Activated CD8-positive, alpha-beta memory T cell treated with anti-CD3 and anti-CD28 coated beads for 48 hours (primary cell): ENCODE results near the gene KCNJ11.

ENCODE experiments used
- DNase-seq, 3 experiments: peaks; one replicate each; pipeline ENCODE4 v3.0.0-alpha.2; 2020; ENCODE audit warnings: low read depth in 2 of 3, low spot score in 2 of 3

The KCNJ11 gene

DNA sequence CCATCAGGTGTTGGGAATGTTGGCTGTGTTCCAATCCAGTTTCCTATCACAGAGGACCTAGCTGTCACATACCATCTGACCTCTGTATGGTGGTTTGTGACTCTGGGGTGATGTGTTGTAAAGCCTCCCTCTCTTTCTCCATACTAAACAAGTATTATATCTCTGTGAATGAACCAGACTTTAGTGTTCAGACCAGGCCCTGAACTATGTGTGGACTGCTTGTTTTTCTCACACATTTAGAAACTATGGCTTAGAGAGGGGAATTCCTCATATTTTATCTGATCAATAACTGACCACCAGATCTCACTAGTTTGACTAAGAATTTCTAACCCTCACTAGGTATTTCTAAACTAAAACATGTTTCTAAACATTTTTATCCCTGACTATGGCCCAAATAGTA is 19.4 kb downstream of the KCNJ11 start:
- DNase-seq, result no peak

DNA sequence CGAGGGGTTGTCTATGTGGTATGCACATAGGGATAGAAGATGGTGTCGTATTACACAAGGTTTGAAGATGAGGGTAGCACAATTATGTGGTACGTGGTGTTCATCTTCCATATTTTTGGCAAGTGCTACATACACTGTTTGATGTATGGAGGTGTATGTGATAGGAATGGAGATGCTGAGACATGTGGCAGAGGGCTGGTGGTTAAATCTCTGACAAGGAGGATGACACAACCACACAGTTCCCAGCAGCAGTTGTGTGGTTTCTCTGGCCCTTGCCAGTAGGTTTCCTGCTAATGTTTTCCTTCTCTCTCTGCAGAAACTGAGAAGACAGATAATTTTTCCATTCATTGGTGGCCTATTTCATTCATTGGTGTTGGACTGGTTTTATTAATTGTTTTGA is 19.9 kb downstream of the KCNJ11 start:
- no peak for DNase-seq

DNA sequence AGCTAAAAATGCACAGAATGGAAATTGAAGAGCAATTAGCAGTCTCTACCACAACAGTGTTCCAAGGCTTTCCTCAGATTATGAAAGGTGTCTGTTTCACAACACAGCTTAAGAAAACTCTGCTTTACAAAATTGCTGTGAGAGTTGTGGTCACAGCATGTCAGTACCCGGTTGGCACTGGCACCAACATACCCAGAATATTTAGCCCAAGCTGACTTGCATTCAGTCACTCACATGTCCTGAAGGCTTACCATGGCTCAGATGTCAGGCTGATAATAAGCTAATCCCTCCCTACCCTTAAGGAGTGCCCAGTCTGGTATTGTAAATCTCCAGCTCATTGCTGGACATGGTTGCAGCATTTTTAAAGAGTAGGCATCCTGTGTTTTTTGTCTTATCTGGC is 22.0 kb downstream of the KCNJ11 start:
- no peak for DNase-seq

DNA sequence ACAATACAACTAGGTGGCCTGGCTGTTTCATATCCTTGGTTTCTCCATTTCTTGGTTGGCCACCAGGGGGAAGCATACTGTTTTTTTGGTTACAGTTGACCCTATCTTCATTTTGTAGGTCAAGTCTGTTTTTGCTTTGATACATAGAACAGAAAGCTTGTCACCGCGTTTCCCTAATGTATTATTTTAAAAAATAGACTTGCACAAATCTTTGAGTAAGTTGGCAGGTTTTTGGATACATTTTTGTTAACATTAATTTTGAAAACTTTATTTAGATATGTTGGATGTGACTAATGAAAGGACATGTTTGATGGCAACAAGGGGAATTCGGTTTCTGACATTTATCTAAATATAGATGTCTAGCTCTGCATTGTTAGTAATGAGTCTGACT is 33.9 kb downstream of the KCNJ11 start:
- peak in 2 of 3 experiments; percentile 16 to 46 for DNase-seq

DNA sequence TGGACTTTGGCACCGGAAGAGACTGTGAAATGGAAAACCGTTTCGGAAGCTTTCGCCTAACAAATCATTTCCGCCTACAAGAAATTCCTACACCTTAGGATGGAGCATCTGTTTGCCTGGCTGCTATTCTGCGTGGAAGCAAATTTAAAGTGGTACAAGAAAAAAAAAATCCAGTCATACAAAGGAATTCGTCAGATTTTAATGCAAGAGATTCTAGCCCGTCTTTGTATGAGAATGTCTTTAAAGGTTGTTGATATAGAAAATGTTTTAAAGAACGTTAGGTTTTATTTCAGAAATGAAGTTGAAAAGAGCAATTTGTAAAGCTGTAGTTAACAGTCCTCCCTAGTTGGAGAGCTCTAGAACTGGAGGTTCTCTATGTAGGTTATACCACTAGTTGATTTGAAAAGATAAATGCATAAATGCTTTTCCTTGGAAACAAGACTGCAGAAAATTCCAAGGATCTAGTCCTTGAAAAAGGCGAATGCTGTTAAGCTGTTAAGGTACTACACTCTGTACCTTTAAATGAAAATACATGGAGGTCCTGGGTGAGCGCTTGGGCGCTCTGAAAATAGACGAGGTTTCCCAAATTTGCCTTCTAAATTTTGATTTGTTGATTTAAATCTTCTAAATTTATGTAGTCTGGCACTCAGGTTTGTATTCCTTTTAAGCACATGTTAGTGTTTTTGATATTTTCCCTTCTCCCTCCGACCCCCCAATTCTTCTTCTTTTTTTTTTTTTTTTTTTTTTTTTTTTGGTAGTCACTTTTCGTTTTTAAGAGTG is 34.4 kb downstream of the KCNJ11 start:
- no peak for DNase-seq

DNA sequence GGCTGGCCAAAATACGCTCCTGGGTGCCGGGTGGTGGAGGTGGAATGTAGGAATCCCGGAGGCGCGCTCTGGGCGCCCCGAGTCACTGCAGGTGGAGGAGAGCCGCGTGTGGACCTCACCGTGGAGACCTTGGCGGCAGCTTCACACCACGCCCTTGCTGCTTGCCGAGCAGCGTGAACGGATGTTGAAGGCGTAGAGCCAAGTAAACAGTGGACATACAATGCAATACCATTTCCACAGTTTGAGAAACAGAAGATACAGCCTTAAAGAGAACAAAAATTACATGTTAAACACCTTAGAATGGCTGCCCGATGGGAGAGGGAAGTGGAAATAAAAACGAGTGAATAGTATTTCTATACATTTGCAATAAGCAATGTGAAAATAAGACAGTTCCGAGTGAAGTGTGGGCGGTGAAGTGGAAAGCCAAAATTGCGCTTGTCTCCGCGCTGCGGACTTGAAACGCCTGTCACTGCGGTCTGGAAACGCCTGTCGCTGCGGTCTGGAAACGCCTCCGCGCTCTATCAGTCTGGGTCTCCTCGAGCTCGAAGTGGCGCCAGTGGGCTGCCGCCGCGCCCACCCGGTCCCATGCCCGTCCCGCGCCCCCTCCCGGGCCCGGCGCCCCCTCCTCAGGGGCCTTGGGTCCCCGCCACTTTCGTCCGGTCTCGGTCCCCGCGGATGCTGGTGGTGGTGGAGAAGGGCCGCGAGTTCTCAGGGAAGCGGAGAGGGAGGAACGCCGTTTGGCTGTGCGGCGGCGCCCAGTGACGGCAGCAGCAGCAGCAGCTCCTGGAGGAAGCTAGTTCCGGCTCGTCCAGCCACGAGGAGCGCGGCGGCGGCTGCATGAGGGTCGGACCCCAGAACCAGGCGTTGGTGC is 35.3 kb downstream of the KCNJ11 start:
- peak; percentile 35 to 58 (median 45) for DNase-seq

DNA sequence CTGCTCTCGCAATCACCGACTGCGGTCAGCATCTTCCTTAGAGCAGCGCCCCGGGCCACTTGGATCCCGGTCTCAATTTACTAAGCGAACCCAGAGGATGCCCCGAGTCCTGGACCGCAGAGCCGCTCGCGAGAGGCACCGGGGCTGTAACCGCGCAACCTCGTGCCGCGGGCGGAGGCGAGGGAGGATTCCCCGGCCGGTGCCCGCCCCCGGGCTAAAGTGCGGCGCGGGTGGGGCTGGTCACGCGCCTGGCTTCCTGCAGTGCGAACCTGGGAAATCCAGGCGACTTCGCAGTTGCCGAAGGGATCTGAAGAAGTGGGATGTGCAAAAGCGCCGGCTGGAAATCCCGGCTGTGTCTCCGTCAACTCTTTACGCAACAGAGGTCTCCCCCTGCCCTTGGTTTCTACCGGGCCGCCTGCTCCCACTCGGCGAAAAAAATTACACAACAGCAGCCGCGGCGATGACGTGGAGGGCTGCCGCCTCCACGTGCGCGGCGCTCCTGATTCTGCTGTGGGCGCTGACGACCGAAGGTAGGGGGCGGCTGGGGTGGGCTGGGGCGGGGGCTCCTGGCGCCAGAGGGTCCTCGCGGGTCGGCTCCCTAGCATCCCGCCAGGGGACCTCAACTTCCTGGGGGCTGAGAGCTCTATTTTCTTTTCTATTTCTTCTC is 36.8 kb downstream of the KCNJ11 start, which contains the start of gene NCR3LG1:
Gene NCR3LG1 (plus strand): TSS at position 291 of the 667 bp plus-strand sequence. CDS start 170 bp downstream, at position 461.
- peak in 2 of 3 experiments; percentile 20 to 45 for DNase-seq

DNA sequence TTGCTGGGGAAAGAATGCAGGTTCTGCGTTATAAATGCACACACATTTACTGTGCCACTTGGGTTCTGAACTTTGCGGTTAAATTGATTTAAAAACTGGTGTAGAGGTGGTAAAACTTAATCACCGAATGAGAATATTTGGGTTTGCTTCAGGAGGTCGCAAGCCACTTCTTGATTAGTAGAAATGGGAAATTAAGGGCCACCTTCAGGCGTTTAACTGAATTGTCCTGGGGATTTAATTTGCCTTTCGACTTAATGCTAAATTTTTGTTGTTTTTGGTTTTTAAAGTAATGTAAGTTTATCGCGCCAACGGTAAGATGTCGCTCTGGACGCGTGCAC is 37.3 kb downstream of the KCNJ11 start:
- DNase-seq, result no peak

DNA sequence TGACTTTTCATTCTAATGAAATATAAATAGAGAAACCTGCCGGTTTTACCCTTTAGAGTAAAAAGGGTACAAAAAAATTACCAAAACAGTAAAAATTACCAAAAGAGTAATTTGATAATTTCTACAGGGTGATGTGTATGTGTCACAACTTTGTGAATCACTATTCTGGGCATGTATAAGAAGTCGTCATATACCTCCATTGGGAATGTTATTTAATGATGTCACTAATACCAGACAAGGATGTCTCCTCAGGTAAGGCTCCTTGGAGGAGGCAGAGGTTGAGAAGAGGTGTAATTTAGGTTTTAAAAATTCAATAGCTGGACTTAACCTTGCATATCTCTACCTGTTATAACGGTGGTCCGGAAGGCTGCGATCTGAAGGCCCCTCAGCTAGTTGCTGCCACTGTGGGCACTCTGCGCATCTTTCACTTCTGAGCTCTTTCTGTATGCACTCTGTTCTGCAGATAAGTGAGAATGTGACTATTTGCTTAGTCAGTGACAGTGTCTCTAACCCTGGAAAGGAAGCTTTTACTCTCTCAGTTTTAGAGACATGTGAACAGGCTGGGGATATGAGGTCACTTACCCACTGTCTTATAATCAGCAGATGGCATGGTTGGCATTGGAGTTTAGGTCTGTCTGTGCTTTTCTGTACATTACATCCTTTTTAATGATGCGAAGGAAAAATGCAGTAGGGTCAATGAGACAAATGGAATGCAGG is 37.8 kb downstream of the KCNJ11 start:
- no peak for DNase-seq

DNA sequence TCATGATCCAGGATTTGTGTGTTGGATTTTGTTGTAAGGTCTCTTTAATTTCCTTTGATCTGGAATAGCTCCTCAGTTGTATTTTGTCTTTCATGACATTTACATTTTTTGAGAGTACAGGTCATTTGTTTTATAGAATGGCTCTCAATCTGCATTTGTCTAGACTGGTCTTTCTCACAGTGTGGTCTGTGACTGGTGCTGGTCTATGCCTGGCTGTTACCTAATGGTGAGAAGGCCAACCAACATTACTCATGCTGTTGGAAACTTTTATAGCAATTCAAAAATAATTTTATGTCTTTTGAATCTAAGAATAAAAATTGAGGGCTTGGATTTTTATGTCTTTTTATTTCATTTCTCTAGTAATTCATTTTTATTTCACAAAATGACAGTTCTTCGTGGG is 40.8 kb downstream of the KCNJ11 start:
- DNase-seq, result no peak

DNA sequence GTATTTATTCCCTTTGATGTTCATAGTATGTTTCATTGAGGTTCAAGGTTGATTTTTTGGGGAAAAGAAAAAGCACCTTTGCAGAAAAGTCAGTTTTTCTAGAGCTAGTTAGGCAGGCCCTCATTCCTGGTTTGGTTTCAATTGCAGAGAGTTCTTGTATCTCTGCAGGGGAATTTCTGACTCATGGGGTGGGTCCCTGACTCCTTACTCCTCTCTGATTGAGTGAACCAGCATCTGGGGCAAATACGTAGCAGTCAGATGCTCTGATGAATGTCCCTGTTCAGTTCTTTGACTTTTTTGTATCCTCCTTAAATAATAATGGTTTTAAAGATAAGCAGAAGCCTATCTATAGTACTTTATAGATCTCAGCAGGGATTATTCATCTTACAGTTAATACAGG is 44.6 kb downstream of the KCNJ11 start:
- no peak for DNase-seq

DNA sequence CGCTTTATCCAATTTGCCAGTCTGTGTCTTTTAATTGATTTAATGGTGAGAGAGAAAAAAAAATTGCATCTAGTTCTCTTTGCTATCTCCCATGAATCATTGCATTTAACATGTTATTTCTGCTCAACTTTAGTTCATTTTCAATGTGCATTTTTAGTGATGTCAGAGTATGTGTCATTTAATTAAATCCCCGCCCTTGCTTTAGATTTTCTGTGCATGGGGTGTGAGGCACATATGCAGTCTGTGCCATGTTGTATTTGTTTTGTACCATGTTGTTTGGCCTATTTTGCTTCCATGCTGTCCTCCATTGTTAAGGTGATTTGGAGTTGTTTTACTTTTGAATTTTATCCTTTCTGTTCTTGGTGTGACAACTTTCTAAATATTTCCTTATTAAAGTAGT is 45.2 kb downstream of the KCNJ11 start:
- DNase-seq, result no peak
